Natural killer cell (primary cell): Measurements from ENCODE around the gene ASPSCR1. TPM values are rescaled to one million over a fixed set of nuclear protein-coding genes. Genes with fewer than 3 reads are reported as not detected.

Source experiments
- ATAC-seq, 3 donors: fragments of 150-1000 bp in 2 of 3; fragments of 200-7000 bp in 1 of 3; cut with Tn5 transposase; 1 replicate in 1 of 3; 2 replicates in 2 of 3; pipeline ENCODE4 v1.10.0; 2021; ENCODE audit warnings: mild to moderate bottlenecking in 2 of 3, moderate library complexity in 2 of 3
- DNase-seq, 2 donors: peaks; one replicate each; pipeline versions ENCODE4 v3.0.0 to v3.0.0-alpha.2; 2013 to 2021; ENCODE audit warnings: mixed read lengths in 1 of 2
- H3K27ac ChIP-seq: one replicate; pipeline ENCODE4 v1.5.1; 2013; ENCODE audit warnings: mild to moderate bottlenecking, low read length
- H3K27me3 ChIP-seq: one replicate; pipeline ENCODE4 v1.6.1; 2013; ENCODE audit warnings: low read length; ENCODE audit not compliant: control insufficient read depth, insufficient read depth
- H3K36me3 ChIP-seq: one replicate; pipeline ENCODE4 v1.6.1; 2013; ENCODE audit warnings: low read length; ENCODE audit not compliant: control insufficient read depth, insufficient read depth
- H3K4me1 ChIP-seq: one replicate; pipeline ENCODE4 v1.6.1; 2013; ENCODE audit warnings: low read length; ENCODE audit not compliant: control insufficient read depth, insufficient read depth
- H3K4me3 ChIP-seq: one replicate; pipeline ENCODE4 v1.5.1; 2013; ENCODE audit warnings: low read length
- H3K9me3 ChIP-seq: one replicate; pipeline ENCODE4 v1.6.1; 2013; ENCODE audit warnings: low read length; ENCODE audit not compliant: control insufficient read depth, insufficient read depth
- H3K27ac Mint-ChIP-seq, 2 donors: one replicate each; pipeline ENCODE4 v1.8.0; 2022; ENCODE audit warnings: mild to moderate bottlenecking in 2 of 2, mixed read lengths in 2 of 2, moderate library complexity in 1 of 2
- H3K27me3 Mint-ChIP-seq, 2 donors: one replicate each; pipeline ENCODE4 v1.8.0; 2022; ENCODE audit warnings: low read depth in 2 of 2, mixed read lengths in 2 of 2
- H3K36me3 Mint-ChIP-seq: one replicate; pipeline ENCODE4 v1.8.0; 2022; ENCODE audit warnings: mixed read lengths
- H3K4me1 Mint-ChIP-seq, 2 donors: one replicate each; pipeline ENCODE4 v1.8.0; 2022; ENCODE audit warnings: mixed read lengths in 2 of 2
- H3K4me3 Mint-ChIP-seq: one replicate; pipeline ENCODE4 v1.8.0; 2022; ENCODE audit warnings: mild to moderate bottlenecking, moderate library complexity, mixed read lengths
- H3K9me3 Mint-ChIP-seq, 2 donors: one replicate each; pipeline ENCODE4 v1.8.0; 2022; ENCODE audit warnings: mixed read lengths in 2 of 2
- CTCF ChIP-seq: fragments of 200-600 bp; IDR thresholded peaks from one replicate; pipeline ENCODE4 v1.8.0; 2022; ENCODE audit warnings: antibody characterized with exemption
- WGBS: methylation state at CpG from one replicate; pipeline ENCODE4 v1.1.7; 2013; ENCODE audit warnings: missing lambda C conversion rate; ENCODE audit not compliant: insufficient coverage; 5-methylcytosine and 5-hydroxymethylcytosine counted together
- intact Hi-C: fragments of 100-400 bp; cut with micrococcal nuclease; formaldehyde crosslinking; loops from one replicate; pipeline ENCODE4 v1.14.2; 2022
- total RNA-seq, 4 donors: library from RNA; stranded (reverse); fragments of 120-200 nt in 1 of 4; gene quantifications; one replicate each; pipeline versions ENCODE4 v1.2.3 to v1.2.4, GENCODE V29; 2013 to 2022

ASPSCR1 gene
- total RNA-seq, 3 donors from 2014 or later (not counting 1 experiment from before 2014, with no cell fraction given): 29.7 to 43.5 (median 40.8) TPM

GRCh38 chr17:82047914-82048570 lies 70.6 kb downstream of the ASPSCR1 start:
- Histone ChIP-seq H3K27ac (no peak overlapping the region), H3K4me3 (no peak overlapping the region), H3K36me3 (no peaks in the 10 kb centered on the region), H3K4me1 (peaks cover 20% of the 10 kb centered on the region), H3K27me3 (no peaks in the 10 kb centered on the region), H3K9me3 (no peaks in the 10 kb centered on the region)
- Mint-ChIP-seq H3K27ac (no peak overlapping the region), H3K27me3 (no peaks in the 10 kb centered on the region), H3K4me1 (peaks cover 0 to 11% of the 10 kb centered on the region in 2 donors), H3K4me3 (no peak overlapping the region), H3K9me3 (no peaks in the 10 kb centered on the region), H3K36me3 (no peaks in the 10 kb centered on the region)
- 96% methylated on average over 24 of the region's 25 CpGs for WGBS
- DNase-seq (no peak), ATAC-seq (no peak)
- no peak for TF ChIP-seq CTCF
- intact Hi-C loops: no loop called here

DNA sequence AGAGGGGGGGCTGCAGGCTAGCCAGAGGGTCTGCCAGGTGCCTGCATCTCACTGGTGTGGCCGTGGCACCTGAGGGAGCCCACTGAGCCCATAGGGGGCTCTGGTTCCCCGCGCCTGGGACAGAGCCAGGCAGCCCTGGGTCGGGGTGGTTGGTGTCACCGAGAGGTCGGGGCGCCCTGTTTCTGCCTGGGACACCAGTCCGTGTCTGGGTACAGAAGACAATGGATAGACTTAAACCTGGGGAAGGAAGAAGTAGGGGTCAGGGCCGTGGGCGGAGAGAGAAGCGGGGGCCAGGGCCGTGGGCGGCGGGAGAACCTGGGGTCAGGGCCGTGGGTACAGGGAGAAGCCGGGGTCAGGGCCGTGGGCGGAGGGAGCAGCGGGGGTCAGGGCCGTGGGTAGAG lies 71.1 kb downstream of the ASPSCR1 start:
- no peak overlapping the region for H3K4me3 ChIP-seq
- intact Hi-C loops: no loop called here
- Mint-ChIP-seq H3K27me3 (no peaks in the 10 kb centered on the region), H3K9me3 (no peaks in the 10 kb centered on the region), H3K4me3 (no peak overlapping the region), H3K27ac (no peak overlapping the region), H3K4me1 (peaks cover 0 to 11% of the 10 kb centered on the region in 2 donors), H3K36me3 (no peaks in the 10 kb centered on the region)
- no peaks in the 10 kb centered on the region for H3K27me3 ChIP-seq
- no peak for DNase-seq
- no peak overlapping the region for H3K27ac ChIP-seq
- TF ChIP-seq CTCF: no peak
- H3K36me3 ChIP-seq: peaks cover under 1% of the 10 kb centered on the region
- 93% methylated on average over 20 of the region's 20 CpGs for whole genome bisulfite sequencing
- no peak for ATAC-seq
- peaks cover 26% of the 10 kb centered on the region for H3K4me1 ChIP-seq
- no peaks in the 10 kb centered on the region for H3K9me3 ChIP-seq

- Histone ChIP-seq H3K36me3 (peaks cover 5% of the 10 kb centered on the region), H3K4me1 (peaks cover 30% of the 10 kb centered on the region), H3K27ac (no peak overlapping the region), H3K27me3 (no peaks in the 10 kb centered on the region), H3K9me3 (no peaks in the 10 kb centered on the region), H3K4me3 (no peak overlapping the region)
- H3K4me1 Mint-ChIP-seq: peaks cover 0 to 11% of the 10 kb centered on the region in 2 donors
- no peak for DNase-seq
- H3K9me3 Mint-ChIP-seq: no peaks in the 10 kb centered on the region
- no peak overlapping the region for H3K4me3 Mint-ChIP-seq
- no peak overlapping the region for H3K27ac Mint-ChIP-seq
- no peak for TF ChIP-seq CTCF
- WGBS: 92% methylated on average over 8 of the region's 8 CpGs
- intact Hi-C loops: no loop called here
- no peaks in the 10 kb centered on the region for H3K27me3 Mint-ChIP-seq
- H3K36me3 Mint-ChIP-seq: no peaks in the 10 kb centered on the region
- no peak for ATAC-seq
Observed at GRCh38 chr17:82049106-82049505, 71.7 kb downstream of the ASPSCR1 start.

- Mint-ChIP-seq H3K4me1 (peaks cover 0 to 11% of the 10 kb centered on the region in 2 donors), H3K36me3 (no peaks in the 10 kb centered on the region), H3K27ac (no peak overlapping the region), H3K27me3 (no peaks in the 10 kb centered on the region), H3K9me3 (no peaks in the 10 kb centered on the region), H3K4me3 (no peak overlapping the region)
- H3K4me1 ChIP-seq: peaks cover 30% of the 10 kb centered on the region
- no peak for TF ChIP-seq CTCF
- H3K9me3 ChIP-seq: no peaks in the 10 kb centered on the region
- WGBS: 94% methylated on average over 16 of the region's 16 CpGs
- H3K27me3 ChIP-seq: no peaks in the 10 kb centered on the region
- H3K27ac ChIP-seq: no peak overlapping the region
- ATAC-seq (no peak), DNase-seq (no peak)
- H3K4me3 ChIP-seq: no peak overlapping the region
- intact Hi-C loops: no loop called here
- H3K36me3 ChIP-seq: peaks cover 8% of the 10 kb centered on the region
Observed at GRCh38 chr17:82049521-82049971, 72.1 kb downstream of the ASPSCR1 start.
